ENCODE measurements around the gene CDH23. TPM values are rescaled to one million over a fixed set of nuclear protein-coding genes. Genes with fewer than 3 reads are reported as not detected.

CDH23 gene
- polyA plus RNA-seq, 1 donor (not counting 4 experiments of a cell fraction or from before 2014, with no cell fraction given), result 0.01 TPM

- Histone ChIP-seq H3K36me3 (ENCODE audit: control insufficient read depth in 2 of 2, extremely low read depth in 1 of 2, insufficient read depth in 2 of 2, low read length in 2 of 2) (no peaks in the 10 kb centered on the region), H3K4me3 (ENCODE audit: control insufficient read depth in 2 of 3, extremely low read depth in 1 of 3, insufficient read depth in 2 of 3, low read depth in 1 of 3, low read length in 3 of 3) (no peak overlapping the region), H3K9me1 (ENCODE audit: control insufficient read depth, extremely low read depth, insufficient read depth, low read length) (no peaks in the 10 kb centered on the region), H3K9ac (ENCODE audit: control insufficient read depth, extremely low read depth, insufficient read depth, low read length) (no peak overlapping the region), H3K27ac (ENCODE audit: control insufficient read depth, insufficient read depth, low read length) (no peak overlapping the region), H3K4me2 (ENCODE audit: control insufficient read depth, extremely low read depth, insufficient read depth, low read depth, low read length) (no peak overlapping the region), H2AFZ (ENCODE audit: control insufficient read depth, low read length) (no peak overlapping the region), H3K9me3 (ENCODE audit: control insufficient read depth, low read depth, low read length) (no peaks in the 10 kb centered on the region), H4K20me1 (ENCODE audit: control insufficient read depth, extremely low read depth, insufficient read depth, low read length) (no peaks in the 10 kb centered on the region), H3K4me1 (ENCODE audit: control insufficient read depth, extremely low read depth, insufficient read depth, low read length) (no peaks in the 10 kb centered on the region), H3K27me3 (ENCODE audit: control insufficient read depth, extremely low read depth, insufficient read depth, low read length) (peaks cover 3% of the 10 kb centered on the region), H3K79me2 (ENCODE audit: control insufficient read depth, insufficient read depth, low read length) (no peaks in the 10 kb centered on the region)
- DNase-seq (ENCODE audit: low read depth, low spot score), result no peak
- TF ChIP-seq, protein P1, sequence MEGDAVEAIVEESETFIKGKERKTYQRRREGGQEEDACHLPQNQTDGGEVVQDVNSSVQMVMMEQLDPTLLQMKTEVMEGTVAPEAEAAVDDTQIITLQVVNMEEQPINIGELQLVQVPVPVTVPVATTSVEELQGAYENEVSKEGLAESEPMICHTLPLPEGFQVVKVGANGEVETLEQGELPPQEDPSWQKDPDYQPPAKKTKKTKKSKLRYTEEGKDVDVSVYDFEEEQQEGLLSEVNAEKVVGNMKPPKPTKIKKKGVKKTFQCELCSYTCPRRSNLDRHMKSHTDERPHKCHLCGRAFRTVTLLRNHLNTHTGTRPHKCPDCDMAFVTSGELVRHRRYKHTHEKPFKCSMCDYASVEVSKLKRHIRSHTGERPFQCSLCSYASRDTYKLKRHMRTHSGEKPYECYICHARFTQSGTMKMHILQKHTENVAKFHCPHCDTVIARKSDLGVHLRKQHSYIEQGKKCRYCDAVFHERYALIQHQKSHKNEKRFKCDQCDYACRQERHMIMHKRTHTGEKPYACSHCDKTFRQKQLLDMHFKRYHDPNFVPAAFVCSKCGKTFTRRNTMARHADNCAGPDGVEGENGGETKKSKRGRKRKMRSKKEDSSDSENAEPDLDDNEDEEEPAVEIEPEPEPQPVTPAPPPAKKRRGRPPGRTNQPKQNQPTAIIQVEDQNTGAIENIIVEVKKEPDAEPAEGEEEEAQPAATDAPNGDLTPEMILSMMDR (optimal IDR thresholded peaks at IDR 0.05 in 1 of 3, IDR thresholded peaks at IDR 0.05 in 1 of 3, conservative IDR thresholded peaks at IDR 0.05 in 1 of 3; ENCODE audit: extremely low read depth in 1 of 3, insufficient read depth in 2 of 3, low read length in 3 of 3), result no peak
- no peak for TF ChIP-seq EZH2 (IDR thresholded peaks at IDR 0.05; ENCODE audit: low read length)
- FAIRE-seq, result no peak
- dilution Hi-C loops (cut with MboI; ENCODE audit: extremely low pct_ligation_motif_present, low sequenced_read_pairs), result no loop called here
Measured at GRCh38 chr10:71607082-71607443, 210.3 kb downstream of the CDH23 start.

DNA sequence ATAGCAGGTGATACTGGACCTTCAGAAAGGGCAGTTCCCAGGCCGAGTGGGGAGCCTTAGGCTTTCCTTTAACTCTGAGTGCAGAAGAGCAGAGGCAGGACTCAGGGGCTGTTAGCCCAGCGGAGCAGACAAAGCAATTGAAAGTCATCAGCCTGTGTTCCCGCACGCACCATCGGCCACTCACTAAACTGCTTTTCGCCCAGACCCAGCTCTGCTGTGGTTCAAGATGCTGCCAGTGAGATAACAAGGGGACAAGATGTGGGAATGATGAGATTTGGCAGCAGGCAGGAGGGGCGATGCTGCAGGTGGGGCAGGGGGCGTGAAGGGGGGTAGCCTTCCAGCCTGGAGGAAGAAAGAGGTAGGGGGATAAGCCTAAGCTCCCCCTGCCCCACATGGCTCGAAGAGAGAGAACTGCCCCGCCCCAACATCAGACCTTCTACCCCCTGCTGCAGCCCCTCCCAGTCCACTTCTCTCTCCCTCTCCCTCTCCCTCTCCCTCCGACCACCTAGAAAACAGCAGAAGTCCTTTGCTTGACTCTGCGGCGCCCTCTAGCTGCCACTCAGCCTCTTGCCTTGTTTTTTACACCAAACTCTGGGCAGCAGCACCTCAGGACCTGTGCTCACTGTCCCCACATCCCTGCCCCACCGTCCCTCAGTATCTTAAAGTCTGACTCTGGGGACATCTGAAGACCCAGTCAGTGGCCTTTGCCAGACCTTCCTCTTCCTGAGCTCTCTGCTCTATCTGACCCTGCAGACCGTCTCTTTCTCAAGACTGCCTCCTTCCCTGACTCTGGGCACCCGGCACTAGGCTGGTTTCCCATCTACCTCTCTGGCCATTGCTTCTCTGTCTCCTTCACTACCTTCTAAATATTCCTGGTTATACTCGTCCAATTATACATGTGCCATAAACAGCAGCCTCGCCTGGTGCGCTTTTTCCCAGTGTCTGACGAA lies 212.4 kb downstream of the CDH23 start:
- Histone ChIP-seq H3K79me2 (ENCODE audit: control insufficient read depth, insufficient read depth, low read length) (no peaks in the 10 kb centered on the region), H2AFZ (ENCODE audit: control insufficient read depth, low read length) (no peak overlapping the region), H3K4me1 (ENCODE audit: control insufficient read depth, extremely low read depth, insufficient read depth, low read length) (no peaks in the 10 kb centered on the region), H3K9me1 (ENCODE audit: control insufficient read depth, extremely low read depth, insufficient read depth, low read length) (no peaks in the 10 kb centered on the region), H3K9me3 (ENCODE audit: control insufficient read depth, low read depth, low read length) (no peaks in the 10 kb centered on the region), H3K27me3 (ENCODE audit: control insufficient read depth, extremely low read depth, insufficient read depth, low read length) (peaks cover 3% of the 10 kb centered on the region), H4K20me1 (ENCODE audit: control insufficient read depth, extremely low read depth, insufficient read depth, low read length) (no peaks in the 10 kb centered on the region), H3K9ac (ENCODE audit: control insufficient read depth, extremely low read depth, insufficient read depth, low read length) (no peak overlapping the region), H3K36me3 (ENCODE audit: control insufficient read depth in 2 of 2, extremely low read depth in 1 of 2, insufficient read depth in 2 of 2, low read length in 2 of 2) (no peaks in the 10 kb centered on the region), H3K4me2 (ENCODE audit: control insufficient read depth, extremely low read depth, insufficient read depth, low read depth, low read length) (no peak overlapping the region), H3K27ac (ENCODE audit: control insufficient read depth, insufficient read depth, low read length) (no peak overlapping the region), H3K4me3 (ENCODE audit: control insufficient read depth in 2 of 3, extremely low read depth in 1 of 3, insufficient read depth in 2 of 3, low read depth in 1 of 3, low read length in 3 of 3) (no peak overlapping the region)
- dilution Hi-C loops (cut with MboI; ENCODE audit: extremely low pct_ligation_motif_present, low sequenced_read_pairs), result no loop called here
- TF ChIP-seq, protein P1 (optimal IDR thresholded peaks at IDR 0.05 in 1 of 3, IDR thresholded peaks at IDR 0.05 in 1 of 3, conservative IDR thresholded peaks at IDR 0.05 in 1 of 3; ENCODE audit: extremely low read depth in 1 of 3, insufficient read depth in 2 of 3, low read length in 3 of 3), result peak; percentile 80 to 92 (median 84)
- TF ChIP-seq EZH2 (IDR thresholded peaks at IDR 0.05; ENCODE audit: low read length), result no peak
- DNase-seq (ENCODE audit: low read depth, low spot score), result no peak
- FAIRE-seq, result no peak
